Esophagus squamous epithelium (tissue), 5 donors: Measurements from ENCODE around the gene FGGY. TPM values are rescaled to one million over a fixed set of nuclear protein-coding genes. Genes with fewer than 3 reads are reported as not detected.
"Not testable (repeated sequence)": the region's sequence is repeated elsewhere in the genome, so short reads cannot be mapped to it uniquely, and the experiment has no call there.

Experiments used
- DNase-seq: peaks from one replicate; lab custom pipeline; 2025; lab: John Stamatoyannopoulos, UW
- H3K27ac ChIP-seq, 4 donors: fragments of 200-600 bp; sonication (generic); one replicate each; pipeline ENCODE4 v1.5.1; 2016 to 2019; ENCODE audit warnings: mild to moderate bottlenecking in 1 of 4
- H3K27me3 ChIP-seq, 4 donors: fragments of 200-600 bp; sonication (generic); 1 replicate in 3 of 4; 2 replicates in 1 of 4; pipeline versions ENCODE4 v1.5.1 to v1.6.0; 2017 to 2021; ENCODE audit warnings: antibody characterized with exemption in 1 of 4
- H3K36me3 ChIP-seq, 3 donors: fragments of 200-600 bp; sonication (generic); one replicate each; pipeline ENCODE4 v1.5.1; 2016 to 2019
- H3K4me1 ChIP-seq, 3 donors: fragments of 200-600 bp; sonication (generic); one replicate each; pipeline ENCODE4 v1.5.1; 2017 to 2019
- H3K4me3 ChIP-seq, 4 donors: fragments of 200-600 bp; sonication (generic); 1 replicate in 3 of 4; 2 replicates in 1 of 4; pipeline ENCODE4 v1.5.1; 2016 to 2019; ENCODE audit warnings: mild to moderate bottlenecking in 2 of 4, moderate library complexity in 1 of 4
- H3K9me3 ChIP-seq, 3 donors: fragments of 200-600 bp; sonication (generic); one replicate each; pipeline ENCODE4 v1.5.1; 2016 to 2019
- POLR2A ChIP-seq, 4 donors: fragments of 450-650 bp; IDR thresholded peaks; one replicate each; pipeline ENCODE4 v1.6.1; 2017; ENCODE audit warnings: antibody characterized with exemption in 4 of 4, mild to moderate bottlenecking in 4 of 4, moderate library complexity in 3 of 4
- WGBS, 2 donors: methylation state at CpG; one replicate each; pipeline ENCODE4 v1.1.5; 2018; 5-methylcytosine and 5-hydroxymethylcytosine counted together
- intact Hi-C: fragments of 100-400 bp; cut with DNase I; formaldehyde crosslinking; loops from one replicate; pipeline ENCODE4 v1.15.0; 2022
- total RNA-seq, 4 donors: library from RNA; depleted of rRNA; stranded (reverse); fragments of >200 nt; gene quantifications; one replicate each; pipeline ENCODE4 v1.1.0, GENCODE V29; 2016
- TF ChIP-seq, protein P1 (sequence below), 6 experiments: fragments of 450-650 bp in 4 of 6; fragments of 200-600 bp in 2 of 6; sonication (generic) in 2 of 6; IDR thresholded peaks; one replicate each; pipeline ENCODE4 v1.5.1; 2016 to 2019; ENCODE audit warnings: antibody characterized with exemption in 6 of 6, mild to moderate bottlenecking in 4 of 6, moderate library complexity in 4 of 6
- donor health status: DM: yes; HTN: yes; CAD: no.

The FGGY gene
- total RNA-seq, 4 donors from 2014 or later: 6.0 to 18.1 (median 9.3) TPM

DNA sequence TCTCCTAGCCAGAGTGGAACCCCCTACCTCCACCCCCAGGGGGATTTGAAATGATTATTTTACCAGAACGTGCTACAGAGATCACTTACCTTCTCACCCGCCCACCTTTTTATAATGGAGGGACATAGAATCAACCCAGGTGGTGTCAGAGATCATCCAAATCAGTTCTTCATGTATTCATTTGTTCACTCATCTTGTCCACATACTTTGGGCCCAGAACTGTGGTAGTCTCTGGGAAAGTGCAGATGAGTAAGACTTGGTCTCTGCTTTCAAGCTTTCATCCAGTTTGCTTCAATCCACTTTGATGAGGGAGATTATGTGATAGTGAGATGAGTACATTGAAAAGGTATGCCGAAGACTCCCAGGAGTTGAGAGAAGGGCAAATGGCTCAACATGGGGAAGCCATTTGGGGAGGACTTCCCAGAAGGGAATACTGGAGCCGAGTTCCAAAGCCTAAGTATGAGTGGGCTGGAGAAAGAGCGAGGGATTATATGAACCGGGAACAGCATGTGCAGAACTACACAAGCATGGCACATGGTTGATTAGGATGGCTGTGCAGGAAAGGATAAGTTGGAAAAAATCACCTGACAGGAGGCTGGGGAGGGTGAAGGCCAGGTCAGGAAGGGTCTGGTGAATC, 1.9 kb downstream of the FGGY start:
- no peak for DNase-seq
- no peak for TF ChIP-seq POLR2A (IDR thresholded peaks at IDR 0.05)
- TF ChIP-seq, protein P1, sequence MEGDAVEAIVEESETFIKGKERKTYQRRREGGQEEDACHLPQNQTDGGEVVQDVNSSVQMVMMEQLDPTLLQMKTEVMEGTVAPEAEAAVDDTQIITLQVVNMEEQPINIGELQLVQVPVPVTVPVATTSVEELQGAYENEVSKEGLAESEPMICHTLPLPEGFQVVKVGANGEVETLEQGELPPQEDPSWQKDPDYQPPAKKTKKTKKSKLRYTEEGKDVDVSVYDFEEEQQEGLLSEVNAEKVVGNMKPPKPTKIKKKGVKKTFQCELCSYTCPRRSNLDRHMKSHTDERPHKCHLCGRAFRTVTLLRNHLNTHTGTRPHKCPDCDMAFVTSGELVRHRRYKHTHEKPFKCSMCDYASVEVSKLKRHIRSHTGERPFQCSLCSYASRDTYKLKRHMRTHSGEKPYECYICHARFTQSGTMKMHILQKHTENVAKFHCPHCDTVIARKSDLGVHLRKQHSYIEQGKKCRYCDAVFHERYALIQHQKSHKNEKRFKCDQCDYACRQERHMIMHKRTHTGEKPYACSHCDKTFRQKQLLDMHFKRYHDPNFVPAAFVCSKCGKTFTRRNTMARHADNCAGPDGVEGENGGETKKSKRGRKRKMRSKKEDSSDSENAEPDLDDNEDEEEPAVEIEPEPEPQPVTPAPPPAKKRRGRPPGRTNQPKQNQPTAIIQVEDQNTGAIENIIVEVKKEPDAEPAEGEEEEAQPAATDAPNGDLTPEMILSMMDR (IDR thresholded peaks at IDR 0.05): no peak
- WGBS, 2 donors: 85 to 92% methylated on average over 6 of the region's 6 CpGs
- H3K27ac ChIP-seq: peak overlapping the region in 3 of 4 donors; percentile 55 to 91 (median 91)
- H3K9me3 ChIP-seq: no peaks in the 10 kb centered on the region
- H3K4me1 ChIP-seq: peaks cover 0 to 36% (median 10%) of the 10 kb centered on the region in 3 donors
- H3K36me3 ChIP-seq: peaks cover 0 to 5% (median 0%) of the 10 kb centered on the region in 3 donors
- H3K4me3 ChIP-seq: no peak overlapping the region
- intact Hi-C loops: loop anchor here (10.0 kb wide), 2 partner anchors 396 to 514 kb away; partner anchors contain the start of gene JUN
- H3K27me3 ChIP-seq: no peaks in the 10 kb centered on the region

DNA sequence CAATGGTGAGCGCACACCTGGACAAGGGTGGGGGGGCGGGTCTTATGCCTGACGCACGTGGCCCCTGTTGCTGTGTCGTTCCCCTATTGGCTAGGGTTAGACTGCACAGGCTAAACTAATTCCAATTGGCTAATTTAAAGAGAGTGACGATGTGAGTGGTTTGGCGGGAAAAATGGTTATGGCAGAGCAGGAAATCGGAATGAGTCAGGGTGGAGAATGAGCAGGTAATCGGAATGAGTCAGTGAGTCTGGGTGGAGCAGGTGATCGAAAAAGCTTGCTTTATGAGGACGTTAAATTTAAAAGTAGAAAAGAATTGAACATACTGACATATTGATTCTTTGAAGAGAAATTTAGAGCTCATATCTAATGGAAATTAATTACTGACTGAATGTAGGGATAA, 2.8 kb downstream of the FGGY start:
- 84 to 93% methylated on average over 11 of the region's 11 CpGs for WGBS, 2 donors
- H3K4me3 ChIP-seq, H3K27me3 ChIP-seq, H3K27ac ChIP-seq, H3K36me3 ChIP-seq, H3K9me3 ChIP-seq, DNase-seq: not testable (repeated sequence)
- peaks cover 0 to 36% (median 10%) of the 10 kb centered on the region in 3 donors for H3K4me1 ChIP-seq
- intact Hi-C loops: loop anchor here (10.0 kb wide), 2 partner anchors 395 to 515 kb away; partner anchors contain the start of gene JUN

DNA sequence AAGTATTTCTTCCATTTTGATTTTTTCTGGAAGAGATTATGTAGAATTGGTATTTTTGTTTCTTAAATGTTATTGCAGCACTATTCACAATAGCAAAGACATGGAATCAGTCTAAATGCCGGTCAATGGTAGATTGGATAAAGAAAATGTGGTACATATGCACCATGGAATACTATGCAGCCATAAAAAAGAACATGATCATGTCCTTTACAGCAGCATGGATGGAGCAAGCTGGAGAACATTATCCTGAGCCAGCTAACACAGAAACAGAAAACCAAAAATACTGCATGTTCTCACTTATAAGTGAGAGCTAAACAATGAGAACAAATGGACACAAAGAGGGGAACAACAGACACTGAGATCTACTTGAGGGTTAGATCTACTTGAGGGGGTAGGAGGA, 5.4 kb downstream of the FGGY start:
- peaks cover 0 to 21% (median 16%) of the 10 kb centered on the region in 3 donors for H3K9me3 ChIP-seq
- intact Hi-C loops: no loop called here
- peaks cover 0 to 20% (median 10%) of the 10 kb centered on the region in 3 donors for H3K4me1 ChIP-seq
- H3K4me3 ChIP-seq: no peak overlapping the region
- no peak overlapping the region for H3K27ac ChIP-seq
- TF ChIP-seq, protein P1 (IDR thresholded peaks at IDR 0.05): no peak
- no peak for TF ChIP-seq POLR2A (IDR thresholded peaks at IDR 0.05)
- peaks cover 0 to 5% (median 0%) of the 10 kb centered on the region in 3 donors for H3K36me3 ChIP-seq
- DNase-seq: no peak
- H3K27me3 ChIP-seq: no peaks in the 10 kb centered on the region
- WGBS, 2 donors: 90 to 100% methylated on average over 1 of the region's 1 CpG

DNA sequence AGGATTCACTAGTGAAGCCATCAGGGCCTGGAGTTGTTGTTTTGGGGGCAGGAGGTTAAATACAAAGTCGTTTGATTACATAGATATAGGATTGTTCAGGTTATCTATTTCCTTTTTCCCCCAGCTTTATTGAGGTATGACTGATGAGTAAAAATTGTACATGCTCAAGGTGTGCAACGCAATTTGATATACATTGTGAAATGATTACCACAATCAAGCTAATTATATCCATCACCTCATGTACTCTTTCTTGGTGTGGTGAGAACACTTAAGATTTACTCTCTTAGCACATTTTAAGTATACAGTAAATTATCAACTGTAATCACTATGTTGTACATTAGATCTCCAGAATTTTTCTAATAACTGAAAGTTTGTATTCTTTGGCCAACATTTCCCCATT, 6.0 kb downstream of the FGGY start:
- 59 to 74% methylated on average over 2 of the region's 2 CpGs for WGBS, 2 donors
- Histone ChIP-seq H3K27me3 (no peaks in the 10 kb centered on the region), H3K4me1 (peaks cover 0 to 14% (median 4%) of the 10 kb centered on the region in 3 donors), H3K4me3 (no peak overlapping the region), H3K9me3 (peaks cover 0 to 21% (median 16%) of the 10 kb centered on the region in 3 donors), H3K36me3 (peaks cover 0 to 5% (median 0%) of the 10 kb centered on the region in 3 donors), H3K27ac (no peak overlapping the region)
- TF ChIP-seq, protein P1 (IDR thresholded peaks at IDR 0.05): no peak
- no peak for TF ChIP-seq POLR2A (IDR thresholded peaks at IDR 0.05)
- intact Hi-C loops: no loop called here
- DNase-seq: no peak

DNA sequence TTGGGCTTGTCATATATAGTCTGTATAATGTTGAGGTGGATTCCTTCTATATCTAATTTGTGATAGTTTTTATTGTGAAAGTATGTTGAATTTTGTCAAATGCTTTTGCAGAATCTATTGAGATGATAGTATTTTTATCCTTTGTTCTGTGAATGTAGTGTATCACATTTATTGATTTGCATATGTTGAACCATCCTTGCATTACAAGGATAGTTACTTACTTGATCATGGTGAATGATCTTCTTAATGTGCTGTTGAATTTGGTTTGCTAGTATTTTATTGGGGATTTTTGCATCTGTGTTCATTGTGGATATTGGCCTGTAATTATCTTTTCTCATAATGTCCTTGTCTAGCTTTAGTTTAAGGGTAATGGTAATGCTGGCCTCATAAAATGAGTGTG, 8.3 kb downstream of the FGGY start:
- intact Hi-C loops: no loop called here
- Histone ChIP-seq H3K36me3 (peaks cover 0 to 5% (median 0%) of the 10 kb centered on the region in 3 donors), H3K27ac (no peak overlapping the region), H3K4me3 (no peak overlapping the region), H3K9me3 (peaks cover 0 to 21% (median 16%) of the 10 kb centered on the region in 3 donors), H3K27me3 (no peaks in the 10 kb centered on the region), H3K4me1 (no peaks in the 10 kb centered on the region)
- TF ChIP-seq POLR2A (IDR thresholded peaks at IDR 0.05): no peak
- TF ChIP-seq, protein P1 (IDR thresholded peaks at IDR 0.05): no peak
- DNase-seq: no peak
